K562 (cell line): ENCODE data around the gene CEMIP2. TPM values are rescaled to one million over a fixed set of nuclear protein-coding genes. Genes with fewer than 3 reads are reported as not detected.

Source experiments
- ATAC-seq: fragments of 200-7000 bp; cut with Tn5 transposase; 3 replicates; pipeline ENCODE4 v1.9.1; 2020; ENCODE audit warnings: moderate library complexity
- BruUV-seq: library from RNA; stranded (reverse); fragments of 400-500 nt; replicated peaks from 2 replicates; lab custom pipeline; 2021; lab: Mats Ljungman, UMichigan
- CTCF ChIA-PET: fragments of 300-600 bp; formaldehyde crosslinking; extraction: SDS; loops from one replicate; lab custom pipeline; 2021; ENCODE audit warnings: low intra/inter-chr PET ratio; lab: Yijun Ruan, JAX
- POLR2A ChIA-PET: fragments of 300-600, 350-650 bp; sonication (Branson Sonifier 250); formaldehyde crosslinking; extraction: SDS; loops from one replicate; lab custom pipeline; 2021; ENCODE audit warnings: antibody characterized with exemption, inconsistent platforms; lab: Yijun Ruan, JAX
- DNase-seq, 4 experiments: peaks; one replicate each; pipeline versions ENCODE4 v3.0.0 to v3.0.0-alpha.2; 2011 to 2018; ENCODE audit warnings: low spot score in 3 of 4, mixed read lengths in 3 of 4; ENCODE audit errors: extremely low read depth in 1 of 4
- FAIRE-seq: peaks from 2 replicates; lab custom pipeline; 2011; peaks lifted over from hg19 to GRCh38; lab: Jason Lieb, UNC
- H2AFZ ChIP-seq: 2 replicates; pipeline ENCODE4 v1.6.0; 2011; ENCODE audit warnings: low read depth, low read length, control low read depth, inconsistent platforms
- H3K27ac ChIP-seq: fragments of 200-600 bp; 3 replicates; pipeline ENCODE4 v1.8.0; 2011; ENCODE audit warnings: low read depth, mild to moderate bottlenecking, control low read depth, inconsistent platforms, low read length, moderate library complexity, mixed read lengths; ENCODE audit errors: extremely low read depth
- H3K27me3 ChIP-seq, 2 experiments: fragments of 300-600 bp in 1 of 2; 2 replicates in 1 of 2; 3 replicates in 1 of 2; pipeline versions ENCODE4 v1.6.0 to v1.8.0; 2011; ENCODE audit warnings: inconsistent platforms in 2 of 2, low read length in 2 of 2, mild to moderate bottlenecking in 1 of 2, mixed read lengths in 1 of 2, moderate library complexity in 1 of 2; ENCODE audit not compliant: control insufficient read depth in 2 of 2, insufficient read depth in 2 of 2
- H3K36me3 ChIP-seq: fragments of 300-600 bp; 3 replicates; pipeline ENCODE4 v1.8.0; 2011; ENCODE audit warnings: mild to moderate bottlenecking, low read length, inconsistent platforms; ENCODE audit not compliant: control insufficient read depth, insufficient read depth
- H3K4me1 ChIP-seq, 2 experiments: fragments of 200-600 bp in 1 of 2; replicated peaks in 1 of 2; 2 replicates in 1 of 2; 3 replicates in 1 of 2; pipeline versions ENCODE4 v1.5.1 to v1.8.0; 2011; ENCODE audit warnings: inconsistent platforms in 2 of 2, low read length in 2 of 2, mild to moderate bottlenecking in 1 of 2, mixed read lengths in 1 of 2, moderate library complexity in 1 of 2; ENCODE audit not compliant: control insufficient read depth in 2 of 2, insufficient read depth in 2 of 2
- H3K4me2 ChIP-seq: 2 replicates; pipeline ENCODE4 v1.6.1; 2011; ENCODE audit warnings: low read length, control low read depth, inconsistent platforms, mixed read lengths; ENCODE audit not compliant: insufficient read depth
- H3K4me3 ChIP-seq: fragments of 200-600 bp; sonication (generic), shearing (Covaris generic); 2 replicates; pipeline ENCODE4 v1.5.1; 2016; ENCODE audit warnings: control low read depth, inconsistent platforms
- H3K79me2 ChIP-seq: fragments of 200-600 bp; 3 replicates; pipeline ENCODE4 v1.8.0; 2011; ENCODE audit warnings: low read length, inconsistent platforms; ENCODE audit not compliant: control insufficient read depth, insufficient read depth
- H3K9ac ChIP-seq, 2 experiments: 2 replicates each; pipeline versions ENCODE4 v1.6.0 to v1.6.1; 2011; ENCODE audit warnings: low read depth in 2 of 2, low read length in 2 of 2, control low read depth in 1 of 2, inconsistent platforms in 1 of 2, mild to moderate bottlenecking in 1 of 2, mixed read lengths in 1 of 2; ENCODE audit not compliant: insufficient read depth in 1 of 2
- H3K9me1 ChIP-seq: one replicate; pipeline ENCODE4 v1.6.0; 2011; ENCODE audit warnings: inconsistent platforms, mild to moderate bottlenecking, low read length, moderate library complexity; ENCODE audit not compliant: control insufficient read depth, insufficient read depth
- H3K9me3 ChIP-seq: replicated peaks from 2 replicates; pipeline ENCODE4 v1.5.1; 2011; ENCODE audit warnings: low read depth, low read length, inconsistent platforms; ENCODE audit not compliant: control insufficient read depth, insufficient read depth
- H4K20me1 ChIP-seq: replicated peaks from 2 replicates; pipeline ENCODE4 v1.6.1; 2011; ENCODE audit warnings: low read length, inconsistent platforms, mixed read lengths; ENCODE audit not compliant: control insufficient read depth, insufficient read depth
- COPS2 ChIP-seq: fragments of 450-650 bp; conservative IDR thresholded peaks from 2 replicates; pipeline ENCODE4 v1.6.1; 2016; ENCODE audit warnings: mild to moderate bottlenecking, moderate library complexity
- HLTF ChIP-seq: fragments of 450-650 bp; IDR thresholded peaks from 2 replicates; pipeline ENCODE4 v1.6.1; 2016
- KDM4B ChIP-seq, 2 experiments: fragments of 450-650 bp in 1 of 2; sonication (generic) in 1 of 2; IDR thresholded peaks; 2 replicates each; pipeline ENCODE4 v1.6.1; 2016 to 2017; ENCODE audit warnings: borderline replicate concordance in 2 of 2, antibody characterized with exemption in 1 of 2, low read depth in 1 of 2, mild to moderate bottlenecking in 1 of 2
- SRSF9 ChIP-seq: fragments of 200-400 bp; formaldehyde crosslinking; IDR thresholded peaks from 2 replicates; pipeline ENCODE4 v1.6.1; 2017; ENCODE audit warnings: low read depth, low read length, borderline replicate concordance
- TGIF2 ChIP-seq: sonication (generic); formaldehyde crosslinking; IDR thresholded peaks from 2 replicates; pipeline ENCODE4 v1.8.1; 2022; ENCODE audit warnings: mild to moderate bottlenecking, missing genetic modification reagents, moderate library complexity
- ZFP1 ChIP-seq: fragments of 450-650 bp; formaldehyde crosslinking; IDR thresholded peaks from 2 replicates; pipeline ENCODE4 v1.4.0; 2020; ENCODE audit warnings: mild to moderate bottlenecking, mixed read lengths
- ZKSCAN3 ChIP-seq: fragments of 250-450 bp; sonication (Bioruptor Pico); IDR thresholded peaks from 2 replicates; pipeline ENCODE4 v1.4.0; 2020
- WGBS: fragments of 100-300 bp; shearing (Covaris generic); methylation state at CpG from one replicate; pipeline ENCODE4 v1.1.6; 2016; ENCODE audit warnings: low coverage, mixed read lengths; ENCODE audit not compliant: insufficient coverage; ENCODE audit errors: missing lambda C conversion rate; 5-methylcytosine and 5-hydroxymethylcytosine counted together
- in situ Hi-C: fragments of 300-500 bp; cut with MboI; formaldehyde crosslinking; loops from 4 replicates; pipeline ENCODE4 v1.15.0; 2018; ENCODE audit warnings: inconsistent platforms, mixed read lengths
- intact Hi-C: fragments of 100-400 bp; cut with micrococcal nuclease; formaldehyde crosslinking; loops from 2 replicates; pipeline ENCODE4 v1.14.2; 2022
- polyA plus RNA-seq, 8 experiments: library from polyadenylated mRNA; depleted of rRNA in 4 of 8; stranded (reverse) in 5 of 8; unstranded in 3 of 8; fragments of >200 nt; fragmentation: Nextera tagmentation in 2 of 8; fragmentation: Illumina TruSeq in 1 of 8; extraction: Ambion mirVana in 2 of 8; extraction: Trizol in 1 of 8; gene quantifications; 2 replicates each; pipeline versions ENCODE4 v1.2.1 to v1.2.3, GENCODE V29; 2011 to 2014; ENCODE audit warnings: inconsistent platforms in 1 of 8, missing spikeins in 1 of 8
- total RNA-seq, 7 experiments: library from RNA; depleted of rRNA in 6 of 7; stranded (reverse); fragments of >200 nt in 6 of 7; fragmentation: Illumina TruSeq in 2 of 7; extraction: Trizol in 2 of 7; gene quantifications; 2 replicates each; pipeline versions ENCODE4 v1.2.1 to v1.2.3, GENCODE V29; 2011 to 2021; ENCODE audit warnings: low replicate concordance in 1 of 7

CEMIP2 gene
- total and polyA plus RNA-seq, 9 of the 15 experiments (the other 6 are each of a cell fraction or from before 2014, with no cell fraction given) = 5.4 to 29.9 (median 14.2) TPM

DNA sequence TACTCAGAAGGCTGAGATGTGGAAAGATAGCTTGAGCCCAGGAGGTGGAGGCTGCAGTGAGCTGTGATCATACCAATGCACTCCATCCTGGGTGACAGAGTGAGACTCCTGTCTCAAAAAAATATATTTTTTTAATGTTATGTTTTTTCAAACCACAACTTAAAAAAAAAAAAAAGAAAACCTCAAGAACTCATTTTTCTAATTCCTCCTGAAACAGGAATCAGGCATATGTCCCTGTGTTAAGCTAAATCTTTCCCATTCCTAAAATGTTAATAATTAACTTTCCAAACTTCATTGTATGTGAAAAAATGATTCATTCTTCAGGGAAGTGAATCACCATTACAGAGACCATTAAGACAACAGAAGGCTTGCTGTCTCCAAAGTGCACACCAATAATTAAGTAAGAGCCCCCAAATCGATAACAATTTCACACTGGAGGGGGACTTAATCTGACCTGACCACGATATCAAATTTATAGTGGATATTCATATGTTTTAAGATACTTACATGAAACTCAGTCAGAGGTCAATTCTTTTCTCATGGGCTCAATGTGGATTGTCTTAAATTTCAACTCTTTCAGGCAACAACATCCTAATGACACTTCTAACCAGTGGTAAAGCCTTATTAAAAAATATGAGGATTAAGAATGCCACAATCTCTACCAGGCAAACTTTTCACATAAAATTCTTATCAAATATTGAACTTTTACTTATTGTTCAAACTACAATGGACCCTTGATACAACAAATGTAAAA lies 5.2 kb downstream of the CEMIP2 start:
- TF ChIP-seq KDM4B (IDR thresholded peaks at IDR 0.05; ENCODE audit: borderline replicate concordance in 2 of 2, low read depth in 1 of 2) (no peak), TGIF2 (CRISPR knock-in tag) (no peak), ZFP1 (no peak), HLTF (no peak), COPS2 (no peak), ZKSCAN3 (CRISPR knock-in tag) (no peak), SRSF9 (no peak)
- DNase-seq (no peak), FAIRE-seq (no peak), ATAC-seq (no peak)
- no peaks in the 10 kb centered on the region for H4K20me1 ChIP-seq
- CTCF ChIA-PET = no interaction called here
- in situ Hi-C loops = no loop called here
- WGBS = 23% methylated on average over 2 of the region's 2 CpGs
- no peak overlapping the region for H3K4me2 ChIP-seq
- H3K27ac ChIP-seq = no peak overlapping the region
- H3K4me1 ChIP-seq = peaks cover 0 to 29% of the 10 kb centered on the region in 2 experiments; a peak in 4 of 5 replicates
- BruUV-seq = no TSS peak
- H3K79me2 ChIP-seq = peaks cover 91% of the 10 kb centered on the region
- no peaks in the 10 kb centered on the region; the same call in 1 of the 2 replicates for H3K9me3 ChIP-seq
- no peaks in the 10 kb centered on the region for H3K27me3 ChIP-seq
- no peak overlapping the region for H2AFZ ChIP-seq
- H3K4me3 ChIP-seq = no peak overlapping the region
- intact Hi-C loops = loop anchor here (1.0 to 10.0 kb wide), 3 partner anchors 46 to 308 kb away; no protein-coding TSS in a partner anchor
- no peak overlapping the region for H3K9ac ChIP-seq
- H3K9me1 ChIP-seq = no peaks in the 10 kb centered on the region
- no peaks in the 10 kb centered on the region for H3K36me3 ChIP-seq
- POLR2A ChIA-PET = no interaction called here
